Endothelial cell of umbilical vein (primary cell): ENCODE measurements around the gene TXNDC9. TPM values are rescaled to one million over a fixed set of nuclear protein-coding genes. Genes with fewer than 3 reads are reported as not detected.

ENCODE experiments used
- BruUV-seq: library from RNA; stranded (reverse); fragments of 400-500 nt; replicated peaks from 2 replicates; lab custom pipeline; 2021; lab: Mats Ljungman, UMichigan
- CTCF ChIA-PET: fragments of 300-600, 350-600 bp; sonication (Branson Sonifier 250); formaldehyde crosslinking; loops from one replicate; lab custom pipeline; 2021; ENCODE audit warnings: antibody characterized with exemption, inconsistent platforms; lab: Charles Lee
- POLR2A ChIA-PET: fragments of 300-600, 350-600 bp; sonication (Branson Sonifier 250); formaldehyde crosslinking; loops from one replicate; lab custom pipeline; 2021; ENCODE audit warnings: antibody characterized with exemption, inconsistent platforms; lab: Charles Lee
- DNase-seq: peaks from one replicate; pipeline ENCODE4 v3.0.0-alpha.2; 2011; ENCODE audit warnings: low read depth, low spot score
- FAIRE-seq: peaks from 2 replicates; lab custom pipeline; 2011; peaks lifted over from hg19 to GRCh38; lab: Jason Lieb, UNC
- H2AFZ ChIP-seq: 2 replicates; pipeline ENCODE4 v1.6.0; 2012; ENCODE audit warnings: low read depth, low read length, control low read depth, inconsistent platforms
- H3K27ac ChIP-seq: 2 replicates; pipeline ENCODE4 v1.5.1; 2011; ENCODE audit warnings: low read depth, mild to moderate bottlenecking, control low read depth, low read length, moderate library complexity; ENCODE audit not compliant: insufficient read depth
- H3K27me3 ChIP-seq, 2 experiments: 2 replicates each; pipeline versions ENCODE4 v1.6.0 to v1.6.1; 2011; ENCODE audit warnings: low read length in 2 of 2, mixed read lengths in 1 of 2; ENCODE audit not compliant: control insufficient read depth in 2 of 2, insufficient read depth in 2 of 2
- H3K36me3 ChIP-seq, 2 experiments: 2 replicates in 1 of 2; 3 replicates in 1 of 2; pipeline ENCODE4 v1.5.1; 2011; ENCODE audit warnings: low read length in 2 of 2, mild to moderate bottlenecking in 1 of 2, moderate library complexity in 1 of 2; ENCODE audit not compliant: control insufficient read depth in 2 of 2, insufficient read depth in 2 of 2; ENCODE audit errors: extremely low read depth in 1 of 2
- H3K4me1 ChIP-seq: 3 replicates; pipeline ENCODE4 v1.5.1; 2011; ENCODE audit warnings: mild to moderate bottlenecking, low read length; ENCODE audit not compliant: control insufficient read depth, insufficient read depth; ENCODE audit errors: extremely low read depth
- H3K4me2 ChIP-seq: 2 replicates; pipeline ENCODE4 v1.6.1; 2011; ENCODE audit warnings: low read length, control low read depth, mixed read lengths; ENCODE audit not compliant: insufficient read depth
- H3K4me3 ChIP-seq, 3 experiments: fragments of 200-600 bp in 1 of 3; sonication (generic), shearing (Covaris generic) in 1 of 3; replicated peaks in 1 of 3; 2 replicates each; pipeline ENCODE4 v1.5.1; 2011 to 2016; ENCODE audit warnings: control low read depth in 3 of 3, low read length in 3 of 3, mild to moderate bottlenecking in 2 of 3, inconsistent platforms in 1 of 3, low read depth in 1 of 3, moderate library complexity in 1 of 3; ENCODE audit not compliant: insufficient read depth in 1 of 3
- H3K79me2 ChIP-seq: 2 replicates; pipeline ENCODE4 v1.6.0; 2012; ENCODE audit warnings: low read length, inconsistent platforms; ENCODE audit not compliant: control insufficient read depth, insufficient read depth
- H3K9ac ChIP-seq: replicated peaks from 2 replicates; pipeline ENCODE3; 2011; ENCODE audit warnings: low read length, control low read depth; ENCODE audit not compliant: insufficient read depth; ENCODE audit errors: extremely low read depth
- H3K9me1 ChIP-seq: replicated peaks from 3 replicates; pipeline ENCODE4 v1.6.0; 2011; ENCODE audit warnings: mild to moderate bottlenecking, low read length; ENCODE audit not compliant: control insufficient read depth, insufficient read depth; ENCODE audit errors: extremely low read depth
- H3K9me3 ChIP-seq: replicated peaks from 2 replicates; pipeline ENCODE4 v1.5.1; 2012; ENCODE audit warnings: low read length, inconsistent platforms; ENCODE audit not compliant: control insufficient read depth, insufficient read depth
- H4K20me1 ChIP-seq: replicated peaks from 2 replicates; pipeline ENCODE3; 2011; ENCODE audit warnings: mild to moderate bottlenecking, low read length; ENCODE audit not compliant: control insufficient read depth, insufficient read depth; ENCODE audit errors: extremely low read depth
- EZH2 ChIP-seq: IDR thresholded peaks from 2 replicates; pipeline ENCODE4 v1.6.1; 2012; ENCODE audit warnings: borderline replicate concordance, low read depth, mild to moderate bottlenecking, moderate library complexity, low read length, inconsistent platforms; ENCODE audit not compliant: severe bottlenecking
- FOS ChIP-seq: IDR thresholded peaks from 2 replicates; pipeline ENCODE4 v1.6.1; 2011; ENCODE audit warnings: mild to moderate bottlenecking, low read length, moderate library complexity, borderline replicate concordance; ENCODE audit not compliant: insufficient read depth
- JUN ChIP-seq: IDR thresholded peaks from 2 replicates; pipeline ENCODE4 v1.6.1; 2011; ENCODE audit warnings: borderline replicate concordance, low read depth; ENCODE audit not compliant: insufficient read length, insufficient read depth
- MYC ChIP-seq: IDR thresholded peaks from one replicate; pipeline ENCODE4 v1.6.1; 2011; ENCODE audit warnings: mild to moderate bottlenecking, low read depth, low read length
- POLR2A ChIP-seq: IDR thresholded peaks from 2 replicates; pipeline ENCODE4 v1.6.1; 2012; ENCODE audit warnings: low read depth, mild to moderate bottlenecking, control low read depth, low read length
- POLR2AphosphoS5 ChIP-seq: IDR thresholded peaks from 2 replicates; pipeline ENCODE4 v1.6.1; 2012; ENCODE audit warnings: low read depth, mild to moderate bottlenecking, control low read depth, low read length, moderate library complexity; ENCODE audit not compliant: insufficient read depth
- dilution Hi-C: fragments of 300-500 bp; cut with MboI; formaldehyde crosslinking; loops from one replicate; pipeline ENCODE4 v1.15.0; 2019; ENCODE audit warnings: low sequenced_read_pairs; ENCODE audit not compliant: extremely low pct_ligation_motif_present
- intact Hi-C: fragments of 100-400 bp; cut with micrococcal nuclease; formaldehyde crosslinking; loops from one replicate; pipeline ENCODE4 v1.10.0; 2022
- polyA plus RNA-seq, 4 experiments: library from polyadenylated mRNA; depleted of rRNA in 3 of 4; stranded (reverse) in 3 of 4; unstranded in 1 of 4; fragments of >200 nt; gene quantifications; 2 replicates each; pipeline versions ENCODE4 v1.2.1 to v1.2.3, GENCODE V29; 2011 to 2012; ENCODE audit warnings: missing spikeins in 1 of 4
- total RNA-seq: library from RNA; stranded (reverse); gene quantifications from 2 replicates; pipeline ENCODE4 v1.2.3, GENCODE V29; 2021
- TF ChIP-seq, protein P1 (sequence below), 2 donors: IDR thresholded peaks; 1 replicate in 1 of 2; 2 replicates in 1 of 2; pipeline ENCODE4 v1.5.1; 2011; ENCODE audit warnings: low read length in 2 of 2, mild to moderate bottlenecking in 2 of 2, moderate library complexity in 2 of 2, control low read depth in 1 of 2, inconsistent platforms in 1 of 2, low read depth in 1 of 2; ENCODE audit not compliant: insufficient read depth in 1 of 2; ENCODE audit errors: extremely low read depth in 1 of 2
- TF ChIP-seq, protein P2 (sequence below): IDR thresholded peaks from 2 replicates; pipeline ENCODE4 v1.6.1; 2011; ENCODE audit not compliant: insufficient read depth, insufficient read length

TXNDC9 gene
- total and polyA plus RNA-seq, 2 donors (not counting 3 experiments of a cell fraction or from before 2014, with no cell fraction given): 18.6 to 45.8 TPM

DNA sequence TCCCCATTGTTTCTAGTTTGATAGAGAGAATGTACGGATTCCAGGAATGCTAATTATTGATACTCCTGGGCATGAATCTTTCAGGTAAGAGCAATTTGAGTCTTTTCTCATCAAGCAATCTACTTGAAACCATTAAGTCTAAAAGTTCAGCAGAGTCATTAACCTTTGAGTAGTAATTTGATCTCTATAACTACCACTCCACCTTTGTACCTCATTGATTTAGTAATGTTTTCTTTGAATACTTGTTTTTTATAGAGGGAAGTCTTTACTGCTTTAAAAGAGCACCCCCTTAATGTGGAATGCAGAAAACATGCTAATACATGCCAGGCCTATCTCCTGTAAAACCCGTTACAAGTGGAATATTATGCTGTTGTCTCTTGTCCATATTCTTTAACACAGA is 46.0 kb upstream of the TXNDC9 start:
- intact Hi-C loops (no loop called here), dilution Hi-C loops (no loop called here)
- Histone ChIP-seq H3K4me1 (no peaks in the 10 kb centered on the region), H3K4me2 (no peak overlapping the region), H3K9me1 (no peaks in the 10 kb centered on the region), H3K9me3 (no peaks in the 10 kb centered on the region), H4K20me1 (no peaks in the 10 kb centered on the region), H2AFZ (no peak overlapping the region), H3K9ac (no peak overlapping the region), H3K79me2 (no peaks in the 10 kb centered on the region), H3K4me3 (no peak overlapping the region), H3K27ac (no peak overlapping the region), H3K36me3 (peaks cover 12 to 22% of the 10 kb centered on the region in 2 experiments), H3K27me3 (no peaks in the 10 kb centered on the region)
- CTCF ChIA-PET: no interaction called here
- no TSS peak for BruUV-seq
- POLR2A ChIA-PET: no interaction called here
- no peak for TF ChIP-seq FOS
- TF ChIP-seq, protein P1, sequence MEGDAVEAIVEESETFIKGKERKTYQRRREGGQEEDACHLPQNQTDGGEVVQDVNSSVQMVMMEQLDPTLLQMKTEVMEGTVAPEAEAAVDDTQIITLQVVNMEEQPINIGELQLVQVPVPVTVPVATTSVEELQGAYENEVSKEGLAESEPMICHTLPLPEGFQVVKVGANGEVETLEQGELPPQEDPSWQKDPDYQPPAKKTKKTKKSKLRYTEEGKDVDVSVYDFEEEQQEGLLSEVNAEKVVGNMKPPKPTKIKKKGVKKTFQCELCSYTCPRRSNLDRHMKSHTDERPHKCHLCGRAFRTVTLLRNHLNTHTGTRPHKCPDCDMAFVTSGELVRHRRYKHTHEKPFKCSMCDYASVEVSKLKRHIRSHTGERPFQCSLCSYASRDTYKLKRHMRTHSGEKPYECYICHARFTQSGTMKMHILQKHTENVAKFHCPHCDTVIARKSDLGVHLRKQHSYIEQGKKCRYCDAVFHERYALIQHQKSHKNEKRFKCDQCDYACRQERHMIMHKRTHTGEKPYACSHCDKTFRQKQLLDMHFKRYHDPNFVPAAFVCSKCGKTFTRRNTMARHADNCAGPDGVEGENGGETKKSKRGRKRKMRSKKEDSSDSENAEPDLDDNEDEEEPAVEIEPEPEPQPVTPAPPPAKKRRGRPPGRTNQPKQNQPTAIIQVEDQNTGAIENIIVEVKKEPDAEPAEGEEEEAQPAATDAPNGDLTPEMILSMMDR (IDR thresholded peaks at IDR 0.05; ENCODE audit: extremely low read depth in 1 of 2, insufficient read depth in 1 of 2, low read depth in 1 of 2, low read length in 2 of 2): no peak
- no peak for TF ChIP-seq POLR2AphosphoS5
- TF ChIP-seq, protein P2, sequence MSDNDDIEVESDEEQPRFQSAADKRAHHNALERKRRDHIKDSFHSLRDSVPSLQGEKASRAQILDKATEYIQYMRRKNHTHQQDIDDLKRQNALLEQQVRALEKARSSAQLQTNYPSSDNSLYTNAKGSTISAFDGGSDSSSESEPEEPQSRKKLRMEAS: no peak
- no peak for TF ChIP-seq POLR2A
- no peak for TF ChIP-seq MYC
- no peak for TF ChIP-seq JUN
- TF ChIP-seq EZH2: no peak
- DNase-seq: no peak
- no peak for FAIRE-seq
